NT2/D1 (cell line): Measurements from ENCODE around the gene SYNE2.

Experiments
- SUZ12 ChIP-seq: IDR thresholded peaks from 2 replicates; pipeline ENCODE4 v1.6.1; 2011; ENCODE audit not compliant: insufficient read length, insufficient read depth; ENCODE audit errors: extremely low read depth
- YY1 ChIP-seq: IDR thresholded peaks from 2 replicates; pipeline ENCODE4 v1.6.1; 2011; ENCODE audit not compliant: insufficient read length, insufficient read depth

DNA sequence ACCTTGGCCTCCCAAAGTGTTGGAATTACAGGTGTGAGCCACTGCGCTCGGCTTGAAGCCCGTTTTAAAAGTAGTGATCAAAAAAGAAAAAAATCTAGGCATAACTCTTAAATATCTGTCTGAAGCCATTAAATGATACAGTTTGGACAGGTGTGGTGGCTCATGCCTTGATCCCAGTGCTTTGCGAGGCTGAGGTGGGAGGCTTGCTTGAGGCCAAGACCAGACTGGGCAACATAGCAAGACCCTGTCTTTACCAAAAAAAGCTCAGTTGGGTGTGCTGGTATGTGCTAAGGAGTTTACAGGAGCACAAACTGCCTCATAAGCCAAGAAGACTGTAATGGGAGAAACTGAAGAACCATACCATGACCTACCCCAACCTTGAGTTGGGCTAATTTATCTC lies 26.0 kb downstream of the SYNE2 start:
- TF ChIP-seq SUZ12, result no peak
- no peak for TF ChIP-seq YY1
